OCI-LY3 (cell line): Measurements from ENCODE around the gene RUFY3.

ENCODE experiments used
- H2AFZ ChIP-seq: fragments of 200-600, 300-600 bp; shearing (Covaris generic); 2 replicates; pipeline ENCODE4 v1.6.0; 2014; ENCODE audit warnings: antibody characterized with exemption, low read depth, low read length
- H3K27ac ChIP-seq: fragments of 200-600, 300-600 bp; sonication (generic); 2 replicates; pipeline ENCODE4 v1.5.1; 2014; ENCODE audit warnings: mild to moderate bottlenecking, low read length, moderate library complexity, mixed read lengths
- H3K27me3 ChIP-seq: fragments of 200-600, 300-600 bp; sonication (generic); 2 replicates; pipeline ENCODE4 v1.6.1; 2014; ENCODE audit warnings: low read depth, low read length, mixed read lengths
- H3K36me3 ChIP-seq: fragments of 200-600, 300-600 bp; sonication (generic); replicated peaks from 2 replicates; pipeline ENCODE3; 2014; ENCODE audit warnings: low read depth, low read length, mixed read lengths
- H3K4me1 ChIP-seq: fragments of 300-600, 200-600 bp; sonication (generic); 2 replicates; pipeline ENCODE4 v1.6.1; 2014; ENCODE audit warnings: low read length, mixed read lengths
- H3K4me2 ChIP-seq: fragments of 200-600, 300-600 bp; sonication (generic); 2 replicates; pipeline ENCODE4 v1.6.1; 2014; ENCODE audit warnings: low read length, mixed read lengths
- H3K4me3 ChIP-seq: fragments of 300-600, 200-600 bp; sonication (generic); 2 replicates; pipeline ENCODE4 v1.5.1; 2014; ENCODE audit warnings: antibody characterized with exemption, mild to moderate bottlenecking, low read length, moderate library complexity
- H3K79me2 ChIP-seq: fragments of 300-600, 200-600 bp; shearing (Covaris generic); 2 replicates; pipeline ENCODE4 v1.6.1; 2014; ENCODE audit warnings: mild to moderate bottlenecking, low read length, mixed read lengths
- H3K9ac ChIP-seq: fragments of 300-600, 200-600 bp; shearing (Covaris generic); 2 replicates; pipeline ENCODE4 v1.6.0; 2014; ENCODE audit warnings: mild to moderate bottlenecking, low read length, moderate library complexity
- H3K9me3 ChIP-seq: fragments of 200-600, 300-600 bp; shearing (Covaris generic); 2 replicates; pipeline ENCODE4 v1.6.1; 2014; ENCODE audit warnings: low read length, mixed read lengths; ENCODE audit not compliant: insufficient read depth
- H4K20me1 ChIP-seq: fragments of 200-600, 300-600 bp; sonication (generic); 2 replicates; pipeline ENCODE4 v1.6.1; 2016; ENCODE audit warnings: low read length, mixed read lengths; ENCODE audit not compliant: insufficient read depth
- CTCF ChIP-seq: fragments of 200-600, 300-600 bp; sonication (generic); IDR thresholded peaks from 2 replicates; pipeline ENCODE4 v1.5.1; 2014; ENCODE audit warnings: antibody characterized with exemption, low read length, low read depth
- EZH2phosphoT487 ChIP-seq: fragments of 200-600 bp; shearing (Covaris generic); IDR thresholded peaks from 2 replicates; pipeline ENCODE4 v1.6.1; 2018; ENCODE audit warnings: antibody characterized with exemption, mixed run types, low read depth

The RUFY3 gene

GRCh38 chr4:70841951-70842350 is 120.2 kb downstream of the RUFY3 start:
- H3K27ac ChIP-seq = no peak overlapping the region
- TF ChIP-seq CTCF (no peak), EZH2phosphoT487 (no peak)
- no peak overlapping the region for H2AFZ ChIP-seq
- peaks cover 2% of the 10 kb centered on the region for H3K36me3 ChIP-seq
- peaks cover 27% of the 10 kb centered on the region for H3K79me2 ChIP-seq
- no peak overlapping the region for H3K9ac ChIP-seq
- no peaks in the 10 kb centered on the region for H3K27me3 ChIP-seq
- H4K20me1 ChIP-seq = peaks cover 14% of the 10 kb centered on the region
- H3K4me3 ChIP-seq = no peak overlapping the region
- no peaks in the 10 kb centered on the region for H3K9me3 ChIP-seq
- H3K4me1 ChIP-seq = peaks cover 31% of the 10 kb centered on the region
- H3K4me2 ChIP-seq = no peak overlapping the region

- Histone ChIP-seq H3K9me3 (no peaks in the 10 kb centered on the region), H3K27ac (peak overlapping the region; percentile 15; the same call in 1 of the 2 replicates), H3K4me2 (peak overlapping the region; percentile 42)
These were observed 121.1 kb downstream of the RUFY3 start for GRCh38 chr4:70842761-70843435.

GRCh38 chr4:70844180-70844579 is 122.4 kb downstream of the RUFY3 start:
- H3K27ac ChIP-seq = no peak overlapping the region
- no peak overlapping the region for H3K4me2 ChIP-seq
- H3K9me3 ChIP-seq = no peaks in the 10 kb centered on the region
- H3K4me3 ChIP-seq = no peak overlapping the region
- no peaks in the 10 kb centered on the region for H3K27me3 ChIP-seq
- no peaks in the 10 kb centered on the region for H3K36me3 ChIP-seq
- H4K20me1 ChIP-seq = no peaks in the 10 kb centered on the region
- H3K9ac ChIP-seq = no peak overlapping the region
- TF ChIP-seq EZH2phosphoT487 (no peak), CTCF (no peak)
- peaks cover 26% of the 10 kb centered on the region for H3K4me1 ChIP-seq
- peaks cover 5% of the 10 kb centered on the region for H3K79me2 ChIP-seq
- H2AFZ ChIP-seq = no peak overlapping the region

More at GRCh38 chr4:70842761-70843435, 121.1 kb downstream of the RUFY3 start:
- no peaks in the 10 kb centered on the region for H3K36me3 ChIP-seq
- peak overlapping the region; percentile 18; the same call in 1 of the 2 replicates for H3K4me3 ChIP-seq
- H3K4me1 ChIP-seq = peaks cover 23% of the 10 kb centered on the region
- peaks cover 18% of the 10 kb centered on the region for H3K79me2 ChIP-seq
- no peak overlapping the region for H3K9ac ChIP-seq
- peaks cover 6% of the 10 kb centered on the region for H4K20me1 ChIP-seq
- no peak overlapping the region; the same call in 1 of the 2 replicates for H2AFZ ChIP-seq
- TF ChIP-seq CTCF = no peak
- TF ChIP-seq EZH2phosphoT487 = no peak
- H3K27me3 ChIP-seq = no peaks in the 10 kb centered on the region

- H3K4me2 ChIP-seq = peak overlapping the region; percentile 54
- no peaks in the 10 kb centered on the region for H3K27me3 ChIP-seq
- no peaks in the 10 kb centered on the region for H3K79me2 ChIP-seq
- peaks cover 25% of the 10 kb centered on the region for H3K4me1 ChIP-seq
- H4K20me1 ChIP-seq = no peaks in the 10 kb centered on the region
- no peaks in the 10 kb centered on the region for H3K9me3 ChIP-seq
- H3K36me3 ChIP-seq = no peaks in the 10 kb centered on the region
- H2AFZ ChIP-seq = peak overlapping the region; percentile 48
- no peak overlapping the region for H3K4me3 ChIP-seq
- TF ChIP-seq EZH2phosphoT487 (no peak), CTCF (no peak)
- H3K27ac ChIP-seq = peak overlapping the region; percentile 44
- H3K9ac ChIP-seq = peak overlapping the region; percentile 27; the same call in 1 of the 2 replicates
These were observed 127.5 kb downstream of the RUFY3 start for GRCh38 chr4:70849291-70849690.
